COR-L47 (cell line): ENCODE measurements around the gene OR8J1.
"Not testable (repeated sequence)": the region's sequence is repeated elsewhere in the genome, so short reads cannot be mapped to it uniquely, and the experiment has no call there.

Source experiments
- DNase-seq: peaks from one replicate; lab custom pipeline; 2025; lab: John Stamatoyannopoulos, UW

OR8J1 gene

GRCh38 chr11:56353991-56354390, at the start of gene OR8J1:
OR8J1 (plus strand) TSS chr11:56354291; CDS start chr11:56360247, 5,956 bp downstream.
- DNase-seq: no peak

GRCh38 chr11:56307836-56308235, 46.3 kb upstream of the OR8J1 start:
- DNase-seq: no peak

- no peak for DNase-seq
Measured at GRCh38 chr11:56314844-56315243, 39.2 kb upstream of the OR8J1 start, which contains the start of gene OR8K3. OR8K3 (plus strand) TSS chr11:56315144; CDS start chr11:56318307, 3,163 bp downstream.

- DNase-seq: no peak
Measured at GRCh38 chr11:56331861-56332491, 22.1 kb upstream of the OR8J1 start.

- DNase-seq: no peak
Measured at GRCh38 chr11:56333156-56333555, 20.9 kb upstream of the OR8J1 start.

GRCh38 chr11:56340289-56340688, 13.8 kb upstream of the OR8J1 start:
- DNase-seq: no peak

GRCh38 chr11:56345739-56346138, 8.4 kb upstream of the OR8J1 start, which contains the start of gene OR8K1:
OR8K1 (plus strand) TSS chr11:56346039; CDS start chr11:56346039, 0 bp downstream.
- no peak for DNase-seq

GRCh38 chr11:56375324-56375723, 21.2 kb downstream of the OR8J1 start, which contains the start of gene OR8U1:
OR8U1 (plus strand) TSS chr11:56375624; CDS start chr11:56375624, 0 bp downstream.
- DNase-seq: no peak

- no peak for DNase-seq
Measured at GRCh38 chr11:56380120-56380519, 26.0 kb downstream of the OR8J1 start.

GRCh38 chr11:56394381-56394780, 40.3 kb downstream of the OR8J1 start:
- no peak for DNase-seq

- DNase-seq: no peak
Measured at GRCh38 chr11:56396047-56396446, 42.0 kb downstream of the OR8J1 start.

- not testable (repeated sequence) for DNase-seq
Measured at GRCh38 chr11:56401858-56402461, 47.9 kb downstream of the OR8J1 start.

GRCh38 chr11:56404393-56404792, 50.3 kb downstream of the OR8J1 start:
- DNase-seq: no peak

- DNase-seq: no peak
Measured at GRCh38 chr11:56410801-56411200, 56.7 kb downstream of the OR8J1 start.
